Measurements from ENCODE around the gene TLR9. TPM values are rescaled to one million over a fixed set of nuclear protein-coding genes. Genes with fewer than 3 reads are reported as not detected.

TLR9 gene
- total RNA-seq, 1 donor from 2014 or later, result not detected

- no peak for TF ChIP-seq CTCF (IDR thresholded peaks at IDR 0.05; ENCODE audit: insufficient read depth, low read length, severe bottlenecking)
- FAIRE-seq (no peak), DNase-seq (ENCODE audit: low read depth) (no peak)
- Histone ChIP-seq H3K4me3 (ENCODE audit: low read depth, low read length) (no peak overlapping the region), H3K36me3 (ENCODE audit: control insufficient read depth, insufficient read depth, low read length) (no peaks in the 10 kb centered on the region), H3K27me3 (ENCODE audit: control insufficient read depth, insufficient read depth, low read length) (no peaks in the 10 kb centered on the region)
Measured at GRCh38 chr3:52246264-52246620, 20.8 kb upstream of the TLR9 start.

GRCh38 chr3:52245322-52246263, 20.1 kb upstream of the TLR9 start, which contains the start of gene PPM1M:
Gene PPM1M (plus strand): TSS chr3:52245759. CDS start chr3:52245825, 66 bp downstream.
- TF ChIP-seq CTCF (IDR thresholded peaks at IDR 0.05; ENCODE audit: insufficient read depth, low read length, severe bottlenecking), result no peak
- H3K27me3 ChIP-seq (ENCODE audit: control insufficient read depth, insufficient read depth, low read length), result no peaks in the 10 kb centered on the region
- peak within 1 kb of the TSS; percentile 34 for H3K4me3 ChIP-seq (ENCODE audit: low read depth, low read length)
- no peaks in the 10 kb centered on the region for H3K36me3 ChIP-seq (ENCODE audit: control insufficient read depth, insufficient read depth, low read length)
- FAIRE-seq (no peak), DNase-seq (ENCODE audit: low read depth) (no peak)

GRCh38 chr3:52243791-52244628, 18.6 kb upstream of the TLR9 start:
- FAIRE-seq, result no peak
- Histone ChIP-seq H3K27me3 (ENCODE audit: control insufficient read depth, insufficient read depth, low read length) (no peaks in the 10 kb centered on the region), H3K4me3 (ENCODE audit: low read depth, low read length) (no peak overlapping the region), H3K36me3 (ENCODE audit: control insufficient read depth, insufficient read depth, low read length) (no peaks in the 10 kb centered on the region)
- DNase-seq (ENCODE audit: low read depth), result peak; percentile 86
- no peak for TF ChIP-seq CTCF (IDR thresholded peaks at IDR 0.05; ENCODE audit: insufficient read depth, low read length, severe bottlenecking)

GRCh38 chr3:52242039-52242438, 16.6 kb upstream of the TLR9 start:
- TF ChIP-seq CTCF (IDR thresholded peaks at IDR 0.05; ENCODE audit: insufficient read depth, low read length, severe bottlenecking), result no peak
- FAIRE-seq, result no peak
- H3K36me3 ChIP-seq (ENCODE audit: control insufficient read depth, insufficient read depth, low read length), result no peaks in the 10 kb centered on the region
- H3K27me3 ChIP-seq (ENCODE audit: control insufficient read depth, insufficient read depth, low read length), result no peaks in the 10 kb centered on the region
- H3K4me3 ChIP-seq (ENCODE audit: low read depth, low read length), result no peak overlapping the region
- DNase-seq (ENCODE audit: low read depth), result no peak

GRCh38 chr3:52240886-52241370, 15.5 kb upstream of the TLR9 start:
- no peak for TF ChIP-seq CTCF (IDR thresholded peaks at IDR 0.05; ENCODE audit: insufficient read depth, low read length, severe bottlenecking)
- no peak overlapping the region for H3K4me3 ChIP-seq (ENCODE audit: low read depth, low read length)
- no peaks in the 10 kb centered on the region for H3K27me3 ChIP-seq (ENCODE audit: control insufficient read depth, insufficient read depth, low read length)
- DNase-seq (ENCODE audit: low read depth) (no peak), FAIRE-seq (no peak)
- peaks cover 2% of the 10 kb centered on the region for H3K36me3 ChIP-seq (ENCODE audit: control insufficient read depth, insufficient read depth, low read length)

Data from bronchial epithelial cell (primary cell).